ENCODE measurements around the gene YWHAQ.
A peak's percentile ranks its signal among the peaks of the same experiment; 100 is the strongest.

The YWHAQ gene

DNA sequence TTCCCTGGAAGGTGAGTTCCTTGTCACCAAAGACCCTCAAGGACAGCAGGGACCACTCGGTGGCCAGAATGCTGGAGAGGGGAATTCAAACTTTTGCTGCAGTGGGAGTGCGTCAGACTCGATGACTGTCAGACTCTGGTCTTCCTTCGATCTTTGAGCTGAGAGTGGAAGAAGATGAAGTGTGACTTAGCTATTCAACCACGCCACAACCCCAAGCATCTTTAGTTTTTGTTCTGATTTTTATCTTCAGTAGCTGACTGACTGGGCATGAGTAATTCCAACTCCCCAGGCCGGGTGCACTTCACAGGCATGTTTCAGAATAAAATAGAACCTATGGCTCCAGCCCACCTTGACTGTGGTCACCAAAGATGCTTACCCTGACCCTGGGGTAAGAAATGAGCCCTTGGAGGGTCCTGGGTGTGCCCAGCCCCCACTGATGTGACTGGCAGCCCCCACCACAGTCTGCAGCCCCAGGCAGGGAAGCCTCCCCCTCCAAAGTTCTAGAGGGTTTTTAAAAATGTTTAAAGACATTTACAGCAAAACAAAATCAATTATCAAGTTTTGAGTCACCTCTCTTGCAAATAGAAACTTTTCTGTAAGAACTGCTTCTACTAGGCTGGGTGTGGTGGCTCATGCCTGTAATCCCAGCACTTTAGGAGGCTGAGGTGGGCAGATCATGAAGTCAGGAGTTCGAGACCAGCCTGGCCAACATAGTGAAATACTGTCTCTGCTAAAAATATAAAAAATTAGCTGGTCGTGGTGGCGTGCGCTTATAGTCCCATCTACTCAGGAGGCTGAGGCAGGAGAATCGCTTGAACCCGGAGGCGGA is 24.9 kb upstream of the YWHAQ start:
- no peak for DNase-seq (ENCODE audit: low spot score)

DNA sequence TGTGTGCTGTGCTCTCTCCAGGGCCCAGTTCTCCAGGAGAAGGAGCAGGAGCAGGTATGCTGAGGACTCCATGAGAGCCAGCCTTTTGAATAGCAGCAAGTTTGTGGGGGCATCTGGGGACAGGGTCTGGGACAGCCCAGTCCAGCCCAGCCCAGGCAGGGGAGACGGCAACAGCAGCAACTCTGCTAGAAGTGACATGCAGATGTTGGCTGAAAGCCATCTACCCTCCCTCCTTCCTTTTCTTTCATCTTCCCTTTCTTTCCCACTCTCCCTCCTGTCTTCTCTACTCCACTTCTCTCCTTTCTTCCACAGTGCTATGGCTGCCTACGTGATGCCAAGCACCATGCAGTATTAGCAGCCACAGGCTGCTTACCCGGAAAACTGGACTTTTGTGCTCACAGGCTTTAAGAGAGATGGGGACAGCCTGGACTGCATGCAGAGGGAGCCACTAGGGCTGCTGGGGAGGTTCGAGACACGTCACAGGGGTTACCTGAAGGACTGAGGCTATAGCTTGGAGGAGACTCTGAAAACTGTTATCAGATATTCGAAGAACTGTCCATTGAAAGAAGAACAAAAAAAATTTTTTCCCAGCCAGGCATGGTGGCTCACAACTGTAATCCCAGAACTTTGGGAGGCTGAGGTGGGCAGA is 23.8 kb upstream of the YWHAQ start:
- no peak for DNase-seq (ENCODE audit: low spot score)

DNA sequence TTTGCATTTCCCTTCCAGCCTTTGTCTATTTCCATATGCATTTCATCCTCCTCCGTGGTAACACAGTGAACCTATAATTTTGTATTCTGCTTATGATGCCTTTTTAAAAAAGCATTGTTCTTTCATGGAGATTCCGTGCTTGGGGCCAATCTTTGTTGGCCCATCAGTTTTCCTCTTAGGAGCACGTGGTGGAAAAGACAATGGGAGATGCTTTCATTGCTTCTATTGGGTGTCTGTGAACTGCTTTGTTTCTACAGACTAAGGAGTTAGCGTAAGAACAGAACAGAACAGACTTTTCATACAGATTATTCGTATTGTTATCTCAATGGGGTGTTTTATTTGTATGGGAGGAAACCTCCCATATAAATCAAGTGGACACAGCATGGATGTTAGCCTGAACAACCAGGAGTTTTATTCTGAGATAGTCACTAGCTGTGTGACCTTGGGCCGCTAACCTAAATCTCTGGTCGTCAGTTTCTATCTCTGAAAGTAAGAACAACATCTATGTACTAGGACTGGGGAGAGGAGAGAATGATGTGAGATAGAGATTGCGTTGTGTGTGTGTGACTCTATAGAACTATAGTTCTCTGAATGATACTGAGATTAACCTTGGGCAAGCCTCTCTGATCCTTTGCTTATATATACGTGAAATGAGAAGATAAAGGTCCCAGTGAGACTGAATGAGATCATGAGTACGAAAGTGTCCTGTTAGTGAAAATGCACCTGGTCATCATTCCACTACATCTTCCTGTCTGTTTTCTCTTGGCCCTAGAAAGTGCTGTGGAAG is 22.9 kb upstream of the YWHAQ start:
- DNase-seq (ENCODE audit: low spot score) = no peak

DNA sequence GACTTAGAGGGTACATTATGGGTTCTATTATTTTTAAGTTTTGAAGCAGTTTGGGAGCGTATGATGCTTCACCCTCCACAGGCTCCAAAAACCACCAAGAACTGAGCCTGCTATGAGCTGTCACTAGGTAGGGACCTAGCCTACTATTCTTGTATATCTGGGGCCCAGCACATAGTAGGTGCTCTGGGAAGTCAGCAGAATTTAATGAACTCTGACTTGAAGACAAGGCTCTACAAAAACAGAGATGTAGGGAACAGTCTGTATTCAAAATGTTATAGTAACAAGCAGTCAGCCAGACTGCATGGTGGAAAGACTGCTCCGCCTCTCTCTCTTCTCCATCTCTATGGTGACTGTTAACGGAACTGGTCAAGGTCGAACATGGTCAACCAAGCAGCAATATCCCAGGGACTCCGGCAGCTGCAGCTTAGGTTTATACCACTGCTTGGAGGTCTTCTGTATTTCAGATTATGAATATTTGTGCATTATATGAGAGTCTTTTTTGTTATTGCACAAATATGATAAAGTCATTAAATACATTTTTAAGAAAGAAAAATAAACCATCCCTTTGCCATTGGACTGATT is 22.2 kb upstream of the YWHAQ start:
- no peak for DNase-seq (ENCODE audit: low spot score)

DNA sequence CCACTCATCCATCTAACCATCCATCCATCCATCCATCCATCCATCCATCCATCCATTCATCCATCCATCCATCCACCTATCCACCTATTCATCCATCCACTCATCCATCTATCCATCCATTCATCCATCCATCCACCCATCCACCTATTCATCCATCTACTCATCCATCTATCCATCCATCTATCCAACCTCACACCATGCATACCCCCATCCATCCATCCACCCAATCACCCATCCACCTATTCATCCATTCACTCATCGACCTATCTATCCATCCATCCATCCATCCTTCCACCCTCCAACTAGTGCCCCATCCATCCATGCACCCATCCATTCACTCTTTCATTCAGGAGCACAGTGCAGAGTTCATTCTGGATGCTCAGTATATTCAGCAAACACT is 21.5 kb upstream of the YWHAQ start:
- DNase-seq (ENCODE audit: low spot score) = no peak

- DNase-seq (ENCODE audit: low spot score) = no peak
Measured at GRCh38 chr2:9650119-9650821, 19.5 kb upstream of the YWHAQ start.

DNA sequence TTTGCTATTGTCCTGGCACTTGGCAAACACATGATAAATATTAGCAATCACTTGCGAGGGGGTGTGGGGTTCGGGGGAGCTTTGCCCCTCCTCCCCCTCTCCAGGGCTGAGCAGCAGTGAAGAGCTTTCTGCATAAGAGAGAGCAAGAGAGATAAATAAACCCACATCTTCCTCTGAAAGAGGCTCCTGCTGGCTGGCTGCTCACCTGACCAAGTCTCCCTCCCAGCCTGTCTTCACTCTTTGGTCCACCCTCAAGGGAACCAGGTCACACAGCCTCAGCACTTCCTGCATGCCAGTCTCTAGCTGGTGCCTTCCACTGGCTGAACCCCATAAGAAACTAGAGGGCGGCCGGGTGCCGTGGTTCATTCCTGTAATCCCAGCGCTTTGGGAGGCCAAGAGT is 18.5 kb upstream of the YWHAQ start:
- no peak for DNase-seq (ENCODE audit: low spot score)

DNA sequence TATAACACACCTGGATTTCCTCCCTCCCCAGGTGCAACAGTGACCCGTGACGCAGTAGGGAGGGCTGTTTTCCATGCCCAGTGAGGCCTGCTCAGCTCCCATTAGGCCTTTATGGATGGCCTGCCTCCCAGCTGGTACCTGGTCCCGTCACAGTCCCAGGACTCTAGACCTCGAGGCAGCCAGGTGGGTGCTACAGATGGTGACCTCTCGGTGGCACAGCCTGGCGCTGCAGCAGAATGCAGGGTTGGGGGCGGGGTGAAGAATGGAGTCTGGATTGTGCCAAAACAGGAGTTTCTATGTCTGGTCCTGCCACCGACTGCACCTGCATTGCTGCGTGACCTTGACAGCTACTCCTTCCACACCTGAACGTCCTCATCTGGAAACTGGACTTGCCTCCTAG is 18.0 kb upstream of the YWHAQ start:
- DNase-seq (ENCODE audit: low spot score) = no peak

DNA sequence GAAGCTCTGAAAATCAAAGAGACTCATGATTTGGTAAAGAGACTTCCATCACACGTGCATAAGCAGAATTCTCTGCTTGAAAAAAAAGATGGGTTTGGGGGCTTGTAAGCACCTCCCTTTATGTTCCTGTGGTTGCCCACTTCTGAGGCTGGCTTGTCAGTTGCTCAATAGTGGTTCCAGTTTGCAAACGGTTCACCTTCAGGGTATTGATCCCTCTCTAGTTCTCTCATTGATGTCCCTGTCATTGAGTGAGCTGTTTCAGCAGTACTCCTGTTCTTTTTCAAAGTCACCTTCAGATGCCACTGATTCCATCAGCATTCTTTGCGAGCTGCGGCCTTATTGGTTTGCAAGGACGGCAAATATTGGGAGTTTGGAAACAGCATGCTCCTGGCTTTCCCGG is 17.1 kb upstream of the YWHAQ start:
- no peak for DNase-seq (ENCODE audit: low spot score)

- no peak for DNase-seq (ENCODE audit: low spot score)
Measured at GRCh38 chr2:9646196-9647030, 15.6 kb upstream of the YWHAQ start.

- DNase-seq (ENCODE audit: low spot score) = no peak
Measured at GRCh38 chr2:9644603-9645002, 13.8 kb upstream of the YWHAQ start.

GRCh38 chr2:9644021-9644420 is 13.2 kb upstream of the YWHAQ start:
- no peak for DNase-seq (ENCODE audit: low spot score)

DNA sequence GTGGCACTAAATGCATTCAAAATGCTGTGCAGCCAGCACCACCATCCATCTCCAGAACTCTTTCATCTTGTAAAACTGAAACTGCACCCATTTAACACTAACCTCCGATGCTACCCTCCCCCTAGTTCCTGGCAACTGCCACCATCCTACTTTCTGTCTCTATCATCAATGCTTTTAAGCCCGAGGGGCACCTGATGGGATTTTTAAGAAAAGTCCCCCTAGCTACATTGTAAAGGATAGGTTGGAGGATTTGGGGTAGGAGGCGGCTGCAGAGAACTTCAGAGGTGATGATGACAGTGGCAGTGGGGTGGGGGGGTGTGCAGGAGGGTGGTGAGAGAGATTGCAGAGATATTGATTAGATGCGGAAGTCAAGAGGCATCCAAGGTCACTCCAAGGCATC is 10.8 kb upstream of the YWHAQ start:
- DNase-seq (ENCODE audit: low spot score) = no peak

GRCh38 chr2:9640403-9641104 is 9.8 kb upstream of the YWHAQ start:
- no peak for DNase-seq (ENCODE audit: low spot score)

GRCh38 chr2:9639740-9640343 is 9.0 kb upstream of the YWHAQ start:
- DNase-seq (ENCODE audit: low spot score) = no peak

- DNase-seq (ENCODE audit: low spot score) = no peak
Measured at GRCh38 chr2:9639000-9639602, 8.3 kb upstream of the YWHAQ start.

DNA sequence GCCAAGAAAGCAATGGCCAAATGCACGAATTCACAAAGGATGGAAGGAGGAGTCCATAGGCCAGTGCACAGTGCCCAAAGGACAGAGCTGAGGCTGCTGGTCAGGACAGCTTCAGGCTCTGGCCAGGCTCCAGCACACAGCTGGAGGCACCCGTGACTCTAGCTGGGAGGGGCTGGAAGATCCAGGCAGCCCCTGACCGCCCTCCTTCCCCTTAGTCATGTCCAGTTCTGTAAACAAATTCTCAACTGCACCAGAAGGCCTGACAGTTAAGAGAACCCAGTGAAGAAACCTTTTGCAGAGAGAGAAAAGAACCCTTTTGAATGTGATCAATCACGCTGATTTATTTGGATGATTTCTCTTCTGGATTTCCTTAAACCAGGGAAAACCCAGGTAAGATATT is 7.7 kb upstream of the YWHAQ start:
- DNase-seq (ENCODE audit: low spot score) = peak; percentile 50

- DNase-seq (ENCODE audit: low spot score) = peak; percentile 11
Measured at GRCh38 chr2:9637330-9637729, 6.5 kb upstream of the YWHAQ start.

GRCh38 chr2:9634133-9634532 is 3.3 kb upstream of the YWHAQ start:
- DNase-seq (ENCODE audit: low spot score) = no peak

Measured in LoVo (cell line).